Right renal pelvis (tissue), 4 donors: ENCODE measurements around the gene ZFYVE26. TPM values are rescaled to one million over a fixed set of nuclear protein-coding genes. Genes with fewer than 3 reads are reported as not detected.
A peak's percentile ranks its signal among the peaks of the same experiment; 100 is the strongest.
"Not testable (repeated sequence)": the region's sequence is repeated elsewhere in the genome, so short reads cannot be mapped to it uniquely, and the experiment has no call there.

Experiments used
- DNase-seq, 4 donors: peaks; one replicate each; pipeline ENCODE4 v3.0.0-alpha.2; 2013; ENCODE audit warnings: low read depth in 4 of 4, low spot score in 3 of 4, missing footprints in 1 of 4
- polyA plus RNA-seq, 4 donors: library from polyadenylated mRNA; unstranded; fragments of 120-200 nt; gene quantifications; one replicate each; pipeline ENCODE4 v1.2.1, GENCODE V29; 2013; ENCODE audit not compliant: insufficient read length in 4 of 4

Gene ZFYVE26
- polyA plus RNA-seq, 4 donors = 14.0 to 15.8 (median 15.2) TPM

- DNase-seq = no peak
Measured at GRCh38 chr14:67759916-67760315, 56.5 kb downstream of the ZFYVE26 start.

GRCh38 chr14:67757175-67757574 lies 59.2 kb downstream of the ZFYVE26 start:
- no peak for DNase-seq

- DNase-seq = no peak
Measured at GRCh38 chr14:67756496-67756895, 59.9 kb downstream of the ZFYVE26 start.

GRCh38 chr14:67749341-67750084 lies 66.9 kb downstream of the ZFYVE26 start:
- no peak for DNase-seq

GRCh38 chr14:67748312-67748711 lies 68.1 kb downstream of the ZFYVE26 start:
- no peak for DNase-seq

- DNase-seq = no peak
Measured at GRCh38 chr14:67746927-67747326, 69.5 kb downstream of the ZFYVE26 start.

GRCh38 chr14:67744046-67744445 lies 72.3 kb downstream of the ZFYVE26 start:
- DNase-seq = no peak

- DNase-seq = no peak
Measured at GRCh38 chr14:67738740-67739504, 77.5 kb downstream of the ZFYVE26 start.

GRCh38 chr14:67736771-67737170 lies 79.6 kb downstream of the ZFYVE26 start:
- DNase-seq = no peak

GRCh38 chr14:67735336-67736147 lies 80.8 kb downstream of the ZFYVE26 start:
- no peak for DNase-seq

- no peak for DNase-seq
Measured at GRCh38 chr14:67734675-67735074, 81.7 kb downstream of the ZFYVE26 start.

GRCh38 chr14:67733616-67734015 lies 82.8 kb downstream of the ZFYVE26 start:
- DNase-seq = peak in 2 of 4 donors; percentile 23 to 29

GRCh38 chr14:67729072-67729885 lies 87.1 kb downstream of the ZFYVE26 start:
- no peak for DNase-seq

GRCh38 chr14:67728258-67728657 lies 88.1 kb downstream of the ZFYVE26 start:
- DNase-seq = no peak

GRCh38 chr14:67727361-67727760 lies 89.0 kb downstream of the ZFYVE26 start:
- DNase-seq = no peak

GRCh38 chr14:67725171-67725570 lies 91.2 kb downstream of the ZFYVE26 start:
- DNase-seq = no peak

GRCh38 chr14:67722293-67722692 lies 94.1 kb downstream of the ZFYVE26 start:
- no peak for DNase-seq

- DNase-seq = no peak
Measured at GRCh38 chr14:67721875-67722274, 94.5 kb downstream of the ZFYVE26 start.

GRCh38 chr14:67719866-67720265 lies 96.5 kb downstream of the ZFYVE26 start:
- DNase-seq = no peak

- DNase-seq = not testable (repeated sequence)
Measured at GRCh38 chr14:67719385-67719784, 97.0 kb downstream of the ZFYVE26 start.
